Putamen (tissue), 1 donor: Measurements from ENCODE around the gene NRP1.

Experiments used
- DNase-seq: peaks from one replicate; pipeline ENCODE4 v3.0.0-alpha.2; 2016; ENCODE audit warnings: low spot score

NRP1 gene

GRCh38 chr10:33290321-33291052 lies 44.0 kb downstream of the NRP1 start:
- no peak for DNase-seq

GRCh38 chr10:33289776-33290175 lies 44.7 kb downstream of the NRP1 start:
- no peak for DNase-seq

GRCh38 chr10:33288127-33288526 lies 46.3 kb downstream of the NRP1 start:
- DNase-seq: no peak

GRCh38 chr10:33287112-33287511 lies 47.4 kb downstream of the NRP1 start:
- DNase-seq: no peak

- no peak for DNase-seq
These were observed 48.1 kb downstream of the NRP1 start for GRCh38 chr10:33286157-33286934.

GRCh38 chr10:33284945-33285344 lies 49.5 kb downstream of the NRP1 start:
- no peak for DNase-seq

GRCh38 chr10:33279811-33280602 lies 54.5 kb downstream of the NRP1 start:
- no peak for DNase-seq

- no peak for DNase-seq
These were observed 55.2 kb downstream of the NRP1 start for GRCh38 chr10:33279276-33279675.

GRCh38 chr10:33278198-33278597 lies 56.3 kb downstream of the NRP1 start:
- DNase-seq: no peak

- no peak for DNase-seq
These were observed 57.3 kb downstream of the NRP1 start for GRCh38 chr10:33277135-33277536.

- no peak for DNase-seq
These were observed 58.1 kb downstream of the NRP1 start for GRCh38 chr10:33276282-33276923.

- no peak for DNase-seq
These were observed 60.2 kb downstream of the NRP1 start for GRCh38 chr10:33274096-33274785.

- DNase-seq: peak; percentile 49
These were observed 61.0 kb downstream of the NRP1 start for GRCh38 chr10:33273295-33274002.

- DNase-seq: no peak
These were observed 61.8 kb downstream of the NRP1 start for GRCh38 chr10:33272635-33273034.

- no peak for DNase-seq
These were observed 62.4 kb downstream of the NRP1 start for GRCh38 chr10:33271969-33272583.

GRCh38 chr10:33270971-33271370 lies 63.5 kb downstream of the NRP1 start:
- DNase-seq: peak; percentile 31

GRCh38 chr10:33267708-33268107 lies 66.8 kb downstream of the NRP1 start:
- DNase-seq: no peak

- no peak for DNase-seq
These were observed 68.8 kb downstream of the NRP1 start for GRCh38 chr10:33265621-33266020.

- DNase-seq: no peak
These were observed 71.0 kb downstream of the NRP1 start for GRCh38 chr10:33263453-33263852.

- no peak for DNase-seq
These were observed 71.6 kb downstream of the NRP1 start for GRCh38 chr10:33262871-33263270.
